ENCODE data around the gene SERGEF. TPM values are rescaled to one million over a fixed set of nuclear protein-coding genes. Genes with fewer than 3 reads are reported as not detected.

Gene SERGEF
- total and polyA plus RNA-seq, 4 donors: 20.2 to 85.0 (median 26.9) TPM

DNA sequence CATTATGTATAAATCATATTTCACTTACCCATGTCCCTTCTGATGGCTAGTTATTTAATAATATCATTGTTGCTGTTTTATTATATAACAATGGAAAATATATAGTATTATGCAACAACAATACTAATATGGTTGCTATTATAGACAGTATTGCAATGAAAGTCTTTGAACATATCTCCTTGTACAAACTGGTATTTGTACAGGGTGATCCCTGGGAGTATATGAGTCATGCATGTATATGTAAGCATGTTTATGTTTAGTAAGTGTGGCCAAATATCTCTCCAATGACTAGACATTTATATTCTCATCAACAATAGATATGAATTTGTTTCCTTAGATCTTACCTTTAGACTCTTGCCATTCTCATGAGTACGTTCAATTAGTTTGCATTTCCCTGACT is 222.4 kb downstream of the SERGEF start:
- 97 to 100% methylated on average over 1 of the region's 1 CpG for WGBS, 2 donors
- H3K4me3 ChIP-seq: no peak overlapping the region
- peaks cover 0 to 3% (median 0%) of the 10 kb centered on the region in 5 donors for H3K4me1 ChIP-seq (ENCODE audit: control insufficient read depth in 5 of 5, insufficient read depth in 5 of 5, low read length in 5 of 5)
- TF ChIP-seq, protein P1, sequence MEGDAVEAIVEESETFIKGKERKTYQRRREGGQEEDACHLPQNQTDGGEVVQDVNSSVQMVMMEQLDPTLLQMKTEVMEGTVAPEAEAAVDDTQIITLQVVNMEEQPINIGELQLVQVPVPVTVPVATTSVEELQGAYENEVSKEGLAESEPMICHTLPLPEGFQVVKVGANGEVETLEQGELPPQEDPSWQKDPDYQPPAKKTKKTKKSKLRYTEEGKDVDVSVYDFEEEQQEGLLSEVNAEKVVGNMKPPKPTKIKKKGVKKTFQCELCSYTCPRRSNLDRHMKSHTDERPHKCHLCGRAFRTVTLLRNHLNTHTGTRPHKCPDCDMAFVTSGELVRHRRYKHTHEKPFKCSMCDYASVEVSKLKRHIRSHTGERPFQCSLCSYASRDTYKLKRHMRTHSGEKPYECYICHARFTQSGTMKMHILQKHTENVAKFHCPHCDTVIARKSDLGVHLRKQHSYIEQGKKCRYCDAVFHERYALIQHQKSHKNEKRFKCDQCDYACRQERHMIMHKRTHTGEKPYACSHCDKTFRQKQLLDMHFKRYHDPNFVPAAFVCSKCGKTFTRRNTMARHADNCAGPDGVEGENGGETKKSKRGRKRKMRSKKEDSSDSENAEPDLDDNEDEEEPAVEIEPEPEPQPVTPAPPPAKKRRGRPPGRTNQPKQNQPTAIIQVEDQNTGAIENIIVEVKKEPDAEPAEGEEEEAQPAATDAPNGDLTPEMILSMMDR (IDR thresholded peaks at IDR 0.05; ENCODE audit: control extremely low read depth, extremely low read depth): no peak
- no peak overlapping the region for H3K9ac ChIP-seq (ENCODE audit: insufficient read depth in 1 of 2, low read length in 2 of 2)
- H3K27ac ChIP-seq (ENCODE audit: low read depth in 1 of 2, low read length in 1 of 2): no peak overlapping the region
- H3K9me3 ChIP-seq (ENCODE audit: control insufficient read depth in 4 of 4, insufficient read depth in 3 of 4, low read length in 3 of 4): no peaks in the 10 kb centered on the region
- DNase-seq (no peak), ATAC-seq (ENCODE audit: insufficient read depth, low FRiP score) (no peak)
- H3K36me3 ChIP-seq (ENCODE audit: control insufficient read depth in 4 of 4, insufficient read depth in 4 of 4, low read length in 4 of 4): peaks cover 0 to 3% (median 0%) of the 10 kb centered on the region in 4 donors
- no peaks in the 10 kb centered on the region for H3K27me3 ChIP-seq (ENCODE audit: control insufficient read depth in 3 of 3, insufficient read depth in 3 of 3, low read length in 2 of 3)

DNA sequence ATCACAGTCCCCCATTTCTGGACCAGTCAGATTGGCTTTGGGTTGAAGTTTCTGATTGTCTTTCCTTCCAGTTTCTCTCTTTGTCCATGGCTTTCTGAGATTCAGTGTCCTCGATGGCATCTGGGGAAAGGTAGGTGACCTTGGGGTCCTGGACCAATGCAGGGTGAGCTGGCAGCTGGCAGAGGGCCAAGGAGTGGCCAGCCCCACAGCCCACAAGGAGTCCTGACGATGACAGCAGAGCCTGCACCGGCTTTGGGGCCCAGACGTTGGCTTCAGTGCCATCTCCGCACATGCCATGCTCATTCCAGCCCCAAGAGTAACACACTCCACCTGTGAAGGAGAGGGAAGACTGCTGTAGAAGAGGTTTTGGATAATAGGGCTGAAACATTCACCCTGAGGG is 224.8 kb downstream of the SERGEF start:
- Histone ChIP-seq H3K4me3 (no peak overlapping the region), H3K27ac (ENCODE audit: low read depth in 1 of 2, low read length in 1 of 2) (no peak overlapping the region), H3K9ac (ENCODE audit: insufficient read depth in 1 of 2, low read length in 2 of 2) (no peak overlapping the region), H3K9me3 (ENCODE audit: control insufficient read depth in 4 of 4, insufficient read depth in 3 of 4, low read length in 3 of 4) (peaks cover 0 to 2% (median 0%) of the 10 kb centered on the region in 4 donors), H3K4me1 (ENCODE audit: control insufficient read depth in 5 of 5, insufficient read depth in 5 of 5, low read length in 5 of 5) (no peaks in the 10 kb centered on the region), H3K27me3 (ENCODE audit: control insufficient read depth in 3 of 3, insufficient read depth in 3 of 3, low read length in 2 of 3) (no peaks in the 10 kb centered on the region), H3K36me3 (ENCODE audit: control insufficient read depth in 4 of 4, insufficient read depth in 4 of 4, low read length in 4 of 4) (peaks cover 0 to 3% (median 0%) of the 10 kb centered on the region in 4 donors)
- TF ChIP-seq, protein P1 (IDR thresholded peaks at IDR 0.05; ENCODE audit: control extremely low read depth, extremely low read depth): no peak
- no peak for DNase-seq
- 93 to 94% methylated on average over 5 of the region's 5 CpGs for WGBS, 2 donors
- no peak for ATAC-seq (ENCODE audit: insufficient read depth, low FRiP score)

DNA sequence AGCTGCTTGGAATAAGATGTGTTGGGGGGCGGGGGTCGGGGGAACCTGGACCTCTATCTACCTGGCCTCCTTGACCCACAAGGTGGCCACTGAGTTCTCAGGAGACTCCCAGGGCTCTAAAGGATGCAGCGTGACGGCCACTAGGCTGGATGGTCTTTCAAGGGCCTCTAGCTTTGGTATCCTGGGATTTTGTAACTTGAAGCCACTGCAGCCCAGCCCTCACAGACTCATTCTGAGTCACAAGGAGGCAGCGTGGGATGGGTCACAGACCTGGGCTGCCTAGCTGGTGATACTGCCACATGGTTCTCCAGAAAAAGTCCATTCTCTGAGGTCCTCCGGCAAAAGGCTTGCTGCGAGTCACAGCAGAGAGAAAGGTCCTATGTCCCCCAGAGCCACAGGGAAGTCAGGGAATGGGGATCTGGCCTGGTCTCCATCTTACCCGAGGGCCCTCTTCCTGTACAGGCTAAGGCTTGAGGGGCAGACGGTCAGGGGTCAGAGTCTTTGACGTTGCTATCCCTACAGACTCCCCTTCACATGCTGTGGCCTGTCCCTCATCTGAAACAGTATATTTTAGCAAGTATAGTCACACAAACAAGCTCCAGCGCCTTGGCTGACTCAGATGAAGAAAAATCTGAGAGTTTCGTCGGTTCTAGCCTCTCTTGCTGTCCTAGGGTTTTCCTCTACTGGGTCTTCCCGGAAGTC is 225.9 kb downstream of the SERGEF start:
- peaks cover 0 to 3% (median 0%) of the 10 kb centered on the region in 4 donors for H3K36me3 ChIP-seq (ENCODE audit: control insufficient read depth in 4 of 4, insufficient read depth in 4 of 4, low read length in 4 of 4)
- DNase-seq: no peak
- peaks cover 0 to 2% (median 0%) of the 10 kb centered on the region in 4 donors for H3K9me3 ChIP-seq (ENCODE audit: control insufficient read depth in 4 of 4, insufficient read depth in 3 of 4, low read length in 3 of 4)
- H3K4me1 ChIP-seq (ENCODE audit: control insufficient read depth in 5 of 5, insufficient read depth in 5 of 5, low read length in 5 of 5): no peaks in the 10 kb centered on the region
- H3K4me3 ChIP-seq: no peak overlapping the region
- H3K9ac ChIP-seq (ENCODE audit: insufficient read depth in 1 of 2, low read length in 2 of 2): no peak overlapping the region
- WGBS, 2 donors: 94 to 95% methylated on average over 14 of the region's 14 CpGs
- no peaks in the 10 kb centered on the region for H3K27me3 ChIP-seq (ENCODE audit: control insufficient read depth in 3 of 3, insufficient read depth in 3 of 3, low read length in 2 of 3)
- no peak for ATAC-seq (ENCODE audit: insufficient read depth, low FRiP score)
- H3K27ac ChIP-seq (ENCODE audit: low read depth in 1 of 2, low read length in 1 of 2): no peak overlapping the region
- TF ChIP-seq, protein P1 (IDR thresholded peaks at IDR 0.05; ENCODE audit: control extremely low read depth, extremely low read depth): no peak

All from lung (tissue), 12 donors.